Small intestine (tissue), 7 donors: ENCODE results near the gene SAP25. TPM values are rescaled to one million over a fixed set of nuclear protein-coding genes. Genes with fewer than 3 reads are reported as not detected.
"Not testable (repeated sequence)": the region's sequence is repeated elsewhere in the genome, so short reads cannot be mapped to it uniquely, and the experiment has no call there.

Source experiments
- DNase-seq, 2 donors: peaks; one replicate each; pipeline versions ENCODE4 v3.0.0 to v3.0.0-alpha.2; 2013
- FAIRE-seq: peaks from 2 replicates; lab custom pipeline; 2012; peaks lifted over from hg19 to GRCh38; lab: Jason Lieb, UNC
- H3K27ac ChIP-seq, 3 donors: one replicate each; pipeline ENCODE4 v1.5.1; 2013; ENCODE audit warnings: low read length in 2 of 3, mild to moderate bottlenecking in 2 of 3, control low read depth in 1 of 3, inconsistent platforms in 1 of 3, low read depth in 1 of 3, moderate library complexity in 1 of 3
- H3K27me3 ChIP-seq, 3 donors: one replicate each; pipeline ENCODE4 v1.6.1; 2013; ENCODE audit warnings: low read length in 3 of 3, inconsistent platforms in 1 of 3; ENCODE audit not compliant: control insufficient read depth in 3 of 3, insufficient read depth in 3 of 3
- H3K36me3 ChIP-seq, 3 donors: one replicate each; pipeline ENCODE4 v1.6.1; 2013; ENCODE audit warnings: low read length in 3 of 3, inconsistent platforms in 1 of 3, low read depth in 1 of 3, mild to moderate bottlenecking in 1 of 3, moderate library complexity in 1 of 3; ENCODE audit not compliant: control insufficient read depth in 3 of 3, insufficient read depth in 2 of 3
- H3K4me1 ChIP-seq, 3 donors: one replicate each; pipeline ENCODE4 v1.6.1; 2013; ENCODE audit warnings: low read length in 2 of 3, inconsistent platforms in 1 of 3, low read depth in 1 of 3, mild to moderate bottlenecking in 1 of 3, moderate library complexity in 1 of 3; ENCODE audit not compliant: control insufficient read depth in 3 of 3, insufficient read depth in 2 of 3
- H3K4me3 ChIP-seq, 3 donors: one replicate each; pipeline ENCODE4 v1.5.1; 2013; ENCODE audit warnings: low read length in 3 of 3, control low read depth in 1 of 3, inconsistent platforms in 1 of 3, low read depth in 1 of 3, mild to moderate bottlenecking in 1 of 3, moderate library complexity in 1 of 3
- H3K9me3 ChIP-seq, 2 donors: one replicate each; pipeline ENCODE4 v1.6.1; 2013; ENCODE audit warnings: low read depth in 1 of 2, low read length in 1 of 2; ENCODE audit not compliant: control insufficient read depth in 2 of 2, insufficient read depth in 1 of 2
- WGBS, 3 donors: extraction: QIAGEN DNeasy Blood & Tissue Kit; methylation state at CpG; one replicate each; pipeline ENCODE4 v1.1.7; 2013; 5-methylcytosine and 5-hydroxymethylcytosine counted together
- polyA plus RNA-seq, 4 donors: library from polyadenylated mRNA; stranded (reverse) in 3 of 4; unstranded in 1 of 4; fragments of 200-250 nt in 3 of 4; fragments of 120-200 nt in 1 of 4; gene quantifications; one replicate each; pipeline versions ENCODE4 v1.2.1 to v1.2.3, GENCODE V29; 2013
- donor health status: healthy with polysubstance abuse.
- donor health status: control.
- donor health status: control.
- donor health status: Bipolar disorder and iron deficiency.
- donor health status: healthy.

The SAP25 gene
- polyA plus RNA-seq, 4 donors = 2.0 to 28.2 (median 12.9) TPM

DNA sequence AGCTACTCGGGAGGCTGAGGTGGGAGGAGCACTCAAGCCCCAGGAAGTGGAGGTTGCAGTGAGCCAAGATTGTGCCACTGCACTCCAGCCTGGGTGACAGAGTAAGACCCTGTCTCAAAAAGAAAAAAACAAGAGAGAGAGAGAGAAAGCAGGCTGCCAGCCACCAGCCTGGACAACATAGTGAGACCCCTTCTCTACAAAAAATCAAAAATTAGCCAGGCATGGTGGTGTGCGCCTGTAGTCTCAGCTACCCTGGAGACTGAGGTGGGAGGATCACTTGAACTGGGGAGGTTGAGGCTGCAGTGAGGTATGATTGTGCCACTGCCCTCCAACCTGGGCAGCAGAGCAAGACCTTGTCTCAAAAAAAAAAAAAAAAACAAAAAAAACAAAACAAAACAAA, 37.0 kb downstream of the SAP25 start:
- not testable (repeated sequence) for H3K9me3 ChIP-seq, H3K36me3 ChIP-seq, DNase-seq, H3K27me3 ChIP-seq, H3K27ac ChIP-seq, FAIRE-seq, H3K4me3 ChIP-seq
- peaks cover 0 to 40% (median 5%) of the 10 kb centered on the region in 3 donors for H3K4me1 ChIP-seq
- 82 to 88% (median 83%) methylated on average over 2 of the region's 2 CpGs for WGBS, 3 donors

DNA sequence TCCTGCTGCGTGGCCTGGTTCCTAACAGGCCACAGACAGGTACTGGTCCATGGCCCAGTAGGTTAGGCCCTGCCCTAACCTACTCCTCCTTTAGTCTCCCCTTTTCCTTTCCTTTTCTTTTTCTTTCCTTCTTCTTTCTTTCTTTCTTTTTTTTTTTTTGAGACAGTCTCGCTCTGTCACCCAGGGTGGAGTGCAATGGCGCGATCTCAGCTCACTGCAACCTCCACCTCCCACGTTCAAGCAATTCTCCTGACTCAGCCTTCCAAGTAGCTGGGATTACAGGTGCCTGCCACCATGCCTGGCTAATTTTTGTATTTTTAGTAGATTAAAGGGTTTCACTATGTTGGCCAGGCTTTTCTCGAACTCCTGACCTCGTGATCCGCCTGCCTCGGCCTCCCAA, 37.7 kb downstream of the SAP25 start:
- DNase-seq, H3K9me3 ChIP-seq, H3K4me3 ChIP-seq, H3K27me3 ChIP-seq, H3K36me3 ChIP-seq, H3K27ac ChIP-seq, FAIRE-seq: not testable (repeated sequence)
- peaks cover 0 to 33% (median 5%) of the 10 kb centered on the region in 3 donors for H3K4me1 ChIP-seq
- WGBS, 3 donors = 93 to 96% (median 95%) methylated on average over 9 of the region's 9 CpGs

DNA sequence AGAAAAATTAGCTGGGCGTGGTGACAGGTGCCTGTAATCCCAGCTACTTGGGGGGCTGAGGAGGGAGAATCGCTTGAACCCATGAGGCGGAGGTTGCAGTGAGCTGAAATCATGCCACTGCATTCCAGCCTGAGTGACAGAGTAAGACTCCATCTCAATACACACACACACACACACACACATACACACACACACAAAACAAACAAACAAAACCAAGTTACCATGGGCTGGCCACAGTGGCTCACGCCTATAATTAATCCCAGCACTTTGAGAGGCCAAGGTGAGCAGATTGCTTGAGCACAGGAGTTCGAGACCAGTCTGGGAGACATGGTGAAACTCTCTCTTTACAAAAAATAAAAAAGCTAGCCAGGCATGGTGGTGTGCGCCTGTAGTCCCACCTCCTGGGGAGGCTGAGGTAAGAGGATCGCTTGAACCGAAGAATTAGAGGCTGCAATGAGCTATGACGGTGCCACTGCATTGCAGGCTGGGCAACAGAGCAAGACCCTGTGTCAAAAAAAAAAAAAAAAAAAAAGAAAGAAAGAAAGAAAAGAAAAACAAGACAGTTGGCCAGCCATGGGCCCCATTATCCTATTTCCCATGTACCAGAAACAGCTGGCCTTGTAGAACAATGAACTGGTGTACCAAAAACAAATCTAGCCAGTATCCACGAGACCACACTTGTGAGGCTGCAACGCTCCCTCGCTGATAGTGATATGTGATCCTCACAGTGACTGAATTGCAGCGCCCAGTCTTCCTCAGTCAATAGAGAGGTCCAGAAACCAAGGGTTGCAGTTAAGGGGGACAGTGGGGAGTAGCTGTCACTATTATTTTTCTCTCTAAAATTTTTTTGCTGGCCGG, 41.3 kb downstream of the SAP25 start:
- Histone ChIP-seq H3K4me1 (peaks cover 0 to 19% (median 0%) of the 10 kb centered on the region in 3 donors), H3K9me3 (no peaks in the 10 kb centered on the region), H3K36me3 (no peaks in the 10 kb centered on the region), H3K27ac (peak overlapping the region in 1 of 3 donors; percentile 21), H3K4me3 (no peak overlapping the region), H3K27me3 (no peaks in the 10 kb centered on the region)
- 79 to 82% (median 80%) methylated on average over 14 of the region's 14 CpGs for WGBS, 3 donors
- FAIRE-seq (no peak), DNase-seq (peak in 1 of 2 donors; percentile 26)

DNA sequence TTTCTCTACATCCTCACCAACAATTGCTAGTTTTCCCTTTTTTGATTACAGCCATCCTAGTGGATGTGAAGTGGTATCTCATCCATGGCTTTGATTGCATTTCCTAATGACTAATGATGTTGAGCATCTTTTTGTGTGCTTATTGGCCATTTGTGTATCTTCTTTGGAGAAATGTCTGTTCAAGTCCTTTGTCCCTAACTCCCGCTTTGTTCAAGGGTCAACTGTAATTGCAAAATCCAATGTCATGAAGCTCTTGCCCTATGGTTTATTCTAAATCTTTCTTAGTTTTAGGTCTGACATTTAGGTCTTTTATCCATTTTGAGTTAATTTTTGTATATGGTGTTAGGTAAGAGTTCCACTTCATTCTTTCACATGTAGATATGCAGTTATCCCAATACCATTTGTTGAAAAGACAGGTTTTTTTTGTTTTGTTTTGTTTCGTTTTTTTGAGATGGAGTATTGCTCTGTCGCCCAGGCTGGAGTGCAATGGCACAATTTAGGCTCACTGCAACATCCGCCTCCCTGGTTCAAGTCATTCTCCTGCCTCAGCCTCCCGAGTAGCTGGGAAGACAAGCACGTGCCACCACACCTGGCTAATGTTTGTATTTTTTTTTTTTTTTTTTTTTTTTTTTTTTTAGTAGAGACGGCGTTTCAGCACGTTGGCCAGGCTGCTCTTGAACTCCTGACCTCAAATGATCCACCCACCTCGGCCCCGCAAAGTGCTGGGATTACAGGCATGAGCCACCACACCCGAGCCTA, 45.4 kb downstream of the SAP25 start:
- not testable (repeated sequence) for H3K27me3 ChIP-seq, DNase-seq, H3K9me3 ChIP-seq, FAIRE-seq, H3K4me3 ChIP-seq, H3K27ac ChIP-seq, H3K36me3 ChIP-seq
- peaks cover 0 to 12% (median 0%) of the 10 kb centered on the region in 3 donors for H3K4me1 ChIP-seq
- 51 to 70% (median 65%) methylated on average over 12 of the region's 12 CpGs for WGBS, 3 donors

DNA sequence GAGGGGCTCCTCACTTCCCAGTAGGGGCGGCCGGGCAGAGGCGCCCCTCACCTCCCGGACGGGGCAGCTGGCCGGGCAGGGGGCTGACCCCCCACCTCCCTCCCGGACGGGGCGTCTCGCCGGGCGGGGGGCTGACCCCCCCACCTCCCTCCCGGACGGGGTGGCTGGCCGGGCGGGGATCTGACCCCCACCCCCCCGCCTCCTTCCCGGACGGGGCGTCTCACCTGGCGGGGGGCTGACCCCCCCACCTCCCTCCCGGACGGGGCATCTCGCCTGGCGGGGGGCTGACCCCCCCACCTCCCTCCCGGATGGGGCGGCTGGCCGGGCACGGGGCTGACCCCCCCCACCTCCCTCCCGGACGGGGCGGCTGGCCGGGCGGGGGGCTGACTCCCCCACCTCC, 50.5 kb downstream of the SAP25 start:
- H3K27me3 ChIP-seq, FAIRE-seq, H3K27ac ChIP-seq, H3K36me3 ChIP-seq, H3K4me1 ChIP-seq, H3K9me3 ChIP-seq, H3K4me3 ChIP-seq, DNase-seq: not testable (repeated sequence)
- WGBS, 3 donors = 92 to 95% (median 94%) methylated on average over 11 to 32 of the region's 34 CpGs

Other genes starting within 250 kb of the SAP25 start
- gene PILRB, start 215.8 kb downstream of the SAP25 start, polyA plus RNA-seq = 100 to 1,000 TPM in 1 of 4 donors, 10 to 100 TPM in 3; 39.1 to 117 (median 57.2) TPM
- 1 to 10 TPM in 3 of 4 donors, under 1 TPM in 1; 0.81 to 5.0 (median 3.4) TPM for gene PILRA, start 200.4 kb downstream of the SAP25 start, polyA plus RNA-seq
- 1 to 10 TPM; 1.3 to 6.5 (median 4.8) TPM for gene ZCWPW1, start 145.2 kb downstream of the SAP25 start, polyA plus RNA-seq
- gene MEPCE, start 144.1 kb downstream of the SAP25 start, polyA plus RNA-seq = 10 to 100 TPM; 26.8 to 41.1 (median 30.7) TPM
- 10 to 100 TPM; 27.1 to 62.8 (median 46.8) TPM for gene PPP1R35, start 137.4 kb downstream of the SAP25 start, polyA plus RNA-seq
- 1 to 10 TPM in 1 of 4 donors, under 1 TPM in 2, not detected in 1; 0.43 to 1.2 (median 0.89) TPM for gene SPACDR, start 109.6 kb downstream of the SAP25 start, polyA plus RNA-seq
- 10 to 100 TPM; 31.7 to 57.9 (median 49.6) TPM for gene TSC22D4, start 94.7 kb downstream of the SAP25 start, polyA plus RNA-seq
- gene NYAP1, start 90.0 kb downstream of the SAP25 start, polyA plus RNA-seq = 1 to 10 TPM in 2 of 4 donors, not detected in 2; 1.1 to 2.3 TPM
- 10 to 100 TPM in 3 of 4 donors, 1 to 10 TPM in 1; 9.5 to 23.9 (median 16.4) TPM for gene AGFG2, start 34.7 kb downstream of the SAP25 start, polyA plus RNA-seq
- gene LRCH4, start 12.2 kb upstream of the SAP25 start, polyA plus RNA-seq = 100 to 1,000 TPM in 1 of 4 donors, 10 to 100 TPM in 3; 33.4 to 111 (median 55.1) TPM
- gene FBXO24, start 12.4 kb upstream of the SAP25 start, polyA plus RNA-seq = 1 to 10 TPM in 1 of 4 donors, under 1 TPM in 1, not detected in 2; 0.55 to 1.1 TPM
- 10 to 100 TPM in 2 of 4 donors, 1 to 10 TPM in 2; 1.9 to 28.5 (median 9.7) TPM for gene PCOLCE, start 28.5 kb upstream of the SAP25 start, polyA plus RNA-seq
- 10 to 100 TPM in 3 of 4 donors, 1 to 10 TPM in 1; 8.4 to 14.9 (median 10.6) TPM for gene MOSPD3, start 38.6 kb upstream of the SAP25 start, polyA plus RNA-seq
- 1 to 10 TPM in 2 of 4 donors, not detected in 2; 1.2 to 1.3 TPM for gene TFR2, start 67.7 kb upstream of the SAP25 start, polyA plus RNA-seq
- under 1 TPM in 2 of 4 donors, not detected in 2; 0.52 to 1.00 TPM for gene ACTL6B, start 82.5 kb upstream of the SAP25 start, polyA plus RNA-seq
- gene GNB2, start 99.8 kb upstream of the SAP25 start, polyA plus RNA-seq = 100 to 1,000 TPM; 179 to 214 (median 186) TPM
- 10 to 100 TPM; 15.7 to 49.1 (median 17.9) TPM for gene GIGYF1, start 120.3 kb upstream of the SAP25 start, polyA plus RNA-seq
- gene POP7, start 132.2 kb upstream of the SAP25 start, polyA plus RNA-seq = 10 to 100 TPM; 31.9 to 44.8 (median 40.9) TPM
- gene EPO, start 146.6 kb upstream of the SAP25 start, polyA plus RNA-seq = under 1 TPM in 2 of 4 donors, not detected in 2; 0.04 to 0.15 TPM
- gene ZAN, start 159.7 kb upstream of the SAP25 start, polyA plus RNA-seq = under 1 TPM in 1 of 4 donors, not detected in 3; 0.03 TPM